Measurements from ENCODE around the gene CAMLG. TPM values are rescaled to one million over a fixed set of nuclear protein-coding genes. Genes with fewer than 3 reads are reported as not detected.
A peak's percentile ranks its signal among the peaks of the same experiment; 100 is the strongest.

The CAMLG gene
- total RNA-seq, 1 experiment from 2014 or later: 29.3 TPM

DNA sequence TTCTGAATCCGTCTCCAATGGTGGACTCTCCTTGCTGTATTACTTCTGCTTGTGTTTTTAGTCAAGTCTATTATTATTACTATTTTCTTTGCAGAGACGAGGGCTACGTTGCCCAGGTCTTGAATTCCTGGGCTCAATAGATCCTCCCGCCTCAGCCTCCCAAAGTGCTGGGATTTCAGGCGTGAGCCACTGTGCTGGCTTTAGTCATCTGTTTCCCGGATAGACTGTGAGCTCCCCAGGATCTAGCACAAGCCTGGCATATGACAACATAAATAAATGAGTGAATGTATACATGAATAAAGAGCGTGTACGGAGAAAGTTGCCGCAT lies 19.8 kb downstream of the CAMLG start:
- TF ChIP-seq EGR1 (IDR thresholded peaks at IDR 0.05; ENCODE audit: low read depth) (no peak), EZH2phosphoT487 (IDR thresholded peaks at IDR 0.05; ENCODE audit: borderline replicate concordance) (no peak), ZBTB33 (IDR thresholded peaks at IDR 0.05; ENCODE audit: extremely low read depth, insufficient replicate concordance, low read length) (no peak), CTCF (IDR thresholded peaks at IDR 0.05 in 2 of 3, conservative IDR thresholded peaks at IDR 0.05 in 1 of 3; ENCODE audit: borderline replicate concordance in 1 of 3, insufficient read depth in 1 of 3, low read depth in 2 of 3, low read length in 2 of 3) (no peak), POLR2AphosphoS5 (IDR thresholded peaks at IDR 0.05; ENCODE audit: low read depth, low read length) (no peak), TCF7L2 (IDR thresholded peaks at IDR 0.05; ENCODE audit: borderline replicate concordance, extremely low read depth, insufficient read depth, insufficient read length) (no peak), REST (IDR thresholded peaks at IDR 0.05; ENCODE audit: low read depth) (no peak), ZFX (IDR thresholded peaks at IDR 0.05) (no peak), RAD21 (IDR thresholded peaks at IDR 0.05; ENCODE audit: low read depth) (no peak)
- Histone ChIP-seq H3K4me3 (replicated peaks in 1 of 2; ENCODE audit: low read depth in 1 of 2, low read length in 2 of 2) (peak overlapping the region; percentile 68 to 79), H3K9me3 (ENCODE audit: control insufficient read depth in 1 of 2, insufficient read depth in 1 of 2, low read depth in 1 of 2, low read length in 2 of 2) (no peaks in the 10 kb centered on the region), H4K20me1 (ENCODE audit: insufficient read depth) (peaks cover 6% of the 10 kb centered on the region; the same call in 1 of the 2 replicates), H3K27ac (ENCODE audit: low read depth, low read length) (peak overlapping the region; percentile 2; the same call in 1 of the 2 replicates), H3K4me1 (ENCODE audit: control insufficient read depth in 1 of 2, insufficient read depth in 2 of 2, low read length in 2 of 2) (peaks cover 10 to 19% of the 10 kb centered on the region in 2 experiments), H2AFZ (ENCODE audit: low read depth, low read length, poor library complexity, severe bottlenecking) (peak overlapping the region; percentile 19), H3K27me3 (ENCODE audit: insufficient read depth, low read length) (no peaks in the 10 kb centered on the region), H3K36me3 (ENCODE audit: control insufficient read depth in 1 of 2, insufficient read depth in 2 of 2, low read length in 2 of 2) (no peaks in the 10 kb centered on the region), H3K4me2 (ENCODE audit: low read length) (peak overlapping the region; percentile 80), H3K9ac (ENCODE audit: low read length) (peak overlapping the region; percentile 81), H3K9me2 (ENCODE audit: insufficient read depth) (no peaks in the 10 kb centered on the region), H3K79me2 (ENCODE audit: insufficient read depth, low read length) (peaks cover 46% of the 10 kb centered on the region)
- CTCF ChIA-PET: interaction anchor here (0.8 to 1.4 kb wide), 4 partner anchors 19 to 146 kb away, joined by 3 read pairs; partner anchors contain the start of gene CAMLG
- DNase-seq (ENCODE audit: low read depth, low spot score) (no peak), ATAC-seq (peak; percentile 60)
- RAD21 ChIA-PET (ENCODE audit: low non-redundant PET in 1 of 2, low total read pairs in 2 of 2, uncharacterized antibody in 2 of 2, unreplicated experiment in 2 of 2): no interaction called here
- BruUV-seq (replicated peaks): TSS peak; percentile 83
- POLR2A ChIA-PET: interaction anchor here (0.8 to 3.0 kb wide), 4 partner anchors 12 to 147 kb away, joined by 3 to 16 read pairs (median 4); partner anchors contain the start of genes C5orf24, CAMLG and PCBD2
- intact Hi-C loops (cut with micrococcal nuclease): no loop called here

Data from HCT116 (cell line).